GM15510 (cell line): ENCODE results near the gene MORC3.

ENCODE experiments used
- POLR2A ChIP-seq: IDR thresholded peaks from 3 replicates; pipeline ENCODE4 v1.6.1; 2011; ENCODE audit warnings: borderline replicate concordance; ENCODE audit not compliant: insufficient read length; ENCODE audit errors: extremely low read depth

MORC3 gene

DNA sequence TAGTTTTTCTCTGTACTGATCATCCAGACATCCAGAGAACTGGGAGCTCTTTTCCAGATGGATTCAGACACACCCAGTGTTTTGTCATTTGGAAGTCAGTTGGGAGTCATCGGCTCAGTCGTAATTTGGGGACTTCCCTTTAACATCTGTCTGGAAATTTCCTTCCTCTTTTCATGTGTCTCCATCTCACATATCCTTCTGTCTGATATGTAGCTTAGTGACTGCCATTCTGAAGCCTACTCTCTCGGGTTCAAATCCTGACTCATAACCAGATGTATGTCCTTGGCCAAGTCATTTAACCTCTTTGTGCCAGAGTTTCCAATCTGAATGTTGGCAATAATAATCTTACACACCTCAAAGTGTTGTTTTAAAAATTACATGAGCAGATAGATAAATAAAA is 3.0 kb downstream of the MORC3 start:
- TF ChIP-seq POLR2A, result no peak

- no peak for TF ChIP-seq POLR2A
Observed at GRCh38 chr21:36325373-36326010, 5.5 kb downstream of the MORC3 start.

DNA sequence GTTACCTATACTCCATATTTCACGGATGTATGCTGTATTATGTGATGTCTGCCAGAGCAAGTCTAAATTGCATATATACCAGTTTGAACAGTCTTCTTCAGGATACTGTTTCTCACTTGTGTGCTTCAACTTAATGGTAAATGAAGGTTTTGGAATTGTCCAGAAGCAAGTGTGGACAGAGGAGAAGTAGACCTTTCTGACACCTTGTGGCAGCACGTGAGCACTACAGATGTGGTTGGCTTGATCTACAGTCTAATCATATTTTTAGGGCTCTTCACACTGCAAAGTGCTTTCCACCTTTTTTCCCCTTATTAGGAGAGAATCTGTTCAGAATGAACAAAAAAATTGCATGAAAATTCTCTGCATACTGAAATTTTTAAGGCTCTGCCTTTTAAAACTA is 10.9 kb downstream of the MORC3 start:
- no peak for TF ChIP-seq POLR2A

DNA sequence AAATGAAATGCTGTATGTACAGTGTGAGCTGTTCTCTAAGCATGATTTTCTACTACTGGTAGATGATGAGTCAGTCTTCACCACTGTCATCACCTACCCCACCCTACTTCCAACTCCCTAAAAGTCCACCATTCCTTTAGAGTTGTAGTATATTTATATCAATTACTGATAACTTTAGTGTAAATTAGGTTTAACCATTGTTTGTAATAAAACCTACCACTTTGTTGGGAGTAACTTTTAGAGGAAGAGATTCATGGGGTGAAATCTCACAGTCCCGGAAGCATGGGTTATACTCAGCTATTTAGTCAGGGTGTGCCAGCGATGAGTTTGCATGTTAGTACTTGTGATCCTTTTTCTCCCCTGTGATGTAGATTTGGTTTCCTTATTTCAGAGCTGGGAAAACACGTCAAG is 17.1 kb downstream of the MORC3 start:
- TF ChIP-seq POLR2A, result no peak

DNA sequence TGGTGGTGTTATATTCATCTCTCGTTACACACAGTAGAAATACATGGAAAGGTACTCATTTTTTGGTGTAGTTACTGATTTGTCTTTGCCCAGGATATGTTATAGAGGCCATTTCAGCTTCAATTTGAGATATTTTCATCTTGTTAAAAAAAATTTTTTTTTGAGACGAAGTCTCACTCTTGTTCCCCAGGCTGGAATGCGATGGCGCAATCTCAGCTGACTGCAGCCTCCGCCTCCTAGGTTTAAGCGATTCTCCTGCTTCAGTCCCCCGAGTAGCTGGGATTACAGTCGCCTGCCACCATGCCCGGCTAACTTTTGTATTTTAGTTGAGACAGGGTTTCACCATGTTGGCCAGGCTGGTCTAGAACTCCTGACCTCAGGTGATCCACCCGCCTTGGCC is 19.0 kb downstream of the MORC3 start:
- no peak for TF ChIP-seq POLR2A

GRCh38 chr21:36344931-36345330 is 24.9 kb downstream of the MORC3 start:
- no peak for TF ChIP-seq POLR2A

DNA sequence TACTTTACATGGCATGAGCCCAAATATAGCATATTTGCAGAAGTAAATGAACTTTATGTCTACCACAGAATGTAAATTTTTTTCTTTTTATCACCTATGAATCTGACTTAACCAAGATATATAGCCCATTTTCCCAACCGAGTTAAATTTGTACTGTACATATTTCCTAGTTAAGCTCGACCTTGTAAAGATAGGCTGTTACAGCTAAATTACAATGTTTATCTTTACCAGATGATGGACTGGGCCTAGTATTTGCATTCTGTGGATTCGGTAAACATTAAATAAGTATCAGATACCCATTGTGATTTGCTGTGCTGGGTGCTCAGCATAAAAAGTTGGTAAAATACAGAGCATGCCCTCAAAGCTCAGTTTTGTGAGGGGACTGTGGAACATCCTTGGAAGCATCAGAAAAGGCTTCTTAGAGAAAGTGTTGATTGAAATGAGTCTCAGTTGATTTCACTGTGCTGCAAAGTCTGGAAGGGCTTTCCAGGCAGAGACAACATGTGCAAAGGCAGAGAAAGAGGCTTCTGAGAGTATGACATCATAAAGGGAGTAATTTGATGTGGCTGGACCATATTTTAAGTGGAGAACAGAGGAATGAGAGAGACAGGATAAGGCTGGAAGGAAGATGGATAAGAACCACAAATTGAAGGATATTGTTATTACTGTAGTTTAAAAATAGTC is 27.4 kb downstream of the MORC3 start:
- TF ChIP-seq POLR2A, result no peak

GRCh38 chr21:36347962-36348328 is 27.9 kb downstream of the MORC3 start:
- TF ChIP-seq POLR2A, result no peak

GRCh38 chr21:36349315-36349714 is 29.3 kb downstream of the MORC3 start:
- no peak for TF ChIP-seq POLR2A

- TF ChIP-seq POLR2A, result no peak
Observed at GRCh38 chr21:36350282-36350910, 30.4 kb downstream of the MORC3 start.

- TF ChIP-seq POLR2A, result no peak
Observed at GRCh38 chr21:36354918-36355680, 35.1 kb downstream of the MORC3 start.

GRCh38 chr21:36355868-36356267 is 35.9 kb downstream of the MORC3 start:
- no peak for TF ChIP-seq POLR2A

DNA sequence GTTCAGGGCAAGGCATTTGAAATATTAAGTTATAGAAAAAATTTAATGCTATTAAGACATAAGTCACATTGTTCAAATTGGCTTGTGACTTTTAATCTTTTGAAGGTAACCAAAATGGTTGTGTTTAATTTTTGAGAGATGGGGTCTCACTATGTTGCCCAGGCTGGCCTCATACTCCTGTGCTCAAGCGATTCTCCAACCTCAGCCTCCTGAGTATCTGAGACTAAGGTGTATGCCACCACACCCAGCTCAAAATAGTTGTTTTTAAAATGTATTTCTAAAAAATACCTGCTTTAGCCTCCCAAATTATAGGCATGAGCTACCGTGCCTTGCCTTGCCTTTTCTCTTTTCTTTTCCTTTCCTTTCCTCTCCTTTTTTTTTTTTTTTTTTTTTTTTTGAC is 39.2 kb downstream of the MORC3 start:
- TF ChIP-seq POLR2A, result no peak

DNA sequence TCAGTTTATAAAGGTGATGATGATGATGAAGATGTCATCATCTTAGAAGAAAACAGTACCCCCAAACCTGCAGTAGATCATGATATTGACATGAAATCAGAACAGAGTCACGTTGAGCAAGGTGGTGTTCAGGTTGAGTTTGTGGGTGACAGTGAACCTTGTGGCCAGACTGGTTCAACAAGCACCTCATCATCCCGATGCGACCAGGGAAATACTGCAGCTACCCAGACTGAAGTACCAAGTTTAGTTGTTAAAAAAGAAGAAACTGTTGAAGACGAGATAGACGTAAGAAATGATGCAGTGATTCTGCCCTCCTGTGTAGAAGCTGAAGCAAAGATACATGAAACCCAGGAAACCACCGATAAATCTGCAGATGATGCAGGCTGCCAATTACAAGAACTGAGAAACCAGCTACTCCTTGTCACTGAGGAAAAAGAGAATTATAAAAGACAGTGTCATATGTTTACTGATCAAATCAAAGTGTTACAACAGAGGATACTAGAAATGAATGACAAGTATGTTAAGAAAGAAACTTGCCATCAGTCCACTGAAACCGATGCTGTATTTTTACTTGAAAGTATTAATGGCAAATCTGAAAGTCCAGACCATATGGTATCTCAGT is 49.2 kb downstream of the MORC3 start:
- no peak for TF ChIP-seq POLR2A

DNA sequence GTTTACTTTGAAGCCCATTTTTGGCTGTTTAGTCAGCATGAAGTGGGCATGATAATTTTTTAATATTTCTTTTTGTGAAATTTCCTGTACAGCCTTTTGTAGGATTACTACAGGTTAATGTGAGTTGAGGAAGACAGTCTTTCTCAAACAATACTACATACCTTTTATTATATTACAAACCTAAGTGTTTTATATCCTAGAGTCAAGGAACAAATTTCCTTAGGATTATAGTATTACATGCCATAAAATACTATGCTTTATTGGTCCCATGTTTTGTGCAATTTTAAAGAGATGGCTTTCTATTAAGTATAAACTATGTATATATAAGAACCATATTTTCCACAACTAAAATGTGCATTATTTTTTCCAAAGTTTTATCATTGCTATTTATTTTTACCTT is 56.0 kb downstream of the MORC3 start:
- TF ChIP-seq POLR2A, result no peak

- no peak for TF ChIP-seq POLR2A
Observed at GRCh38 chr21:36377391-36377842, 57.4 kb downstream of the MORC3 start.

GRCh38 chr21:36379251-36379650 is 59.3 kb downstream of the MORC3 start:
- TF ChIP-seq POLR2A, result no peak
